K562 (cell line): ENCODE results near the gene IGSF8. TPM values are rescaled to one million over a fixed set of nuclear protein-coding genes. Genes with fewer than 3 reads are reported as not detected.
A peak's percentile ranks its signal among the peaks of the same experiment; 100 is the strongest.

ENCODE experiments used
- BCOR ChIP-seq: fragments of 450-650 bp; IDR thresholded peaks from 2 replicates; pipeline ENCODE4 v1.6.1; 2016
- CTCF ChIP-seq, 3 experiments: IDR thresholded peaks in 2 of 3; conservative IDR thresholded peaks in 1 of 3; 2 replicates each; pipeline ENCODE4 v1.5.1; 2011 to 2012; ENCODE audit warnings: low read length in 3 of 3, mild to moderate bottlenecking in 3 of 3, control low read depth in 2 of 3, improper control_type of control experiment in 1 of 3, inconsistent platforms in 1 of 3, low read depth in 1 of 3, mixed read lengths in 1 of 3, moderate library complexity in 1 of 3; ENCODE audit not compliant: insufficient read depth in 2 of 3
- ELF1 ChIP-seq: fragments of 200-800 bp; sonication (Bioruptor generic); IDR thresholded peaks from 2 replicates; pipeline ENCODE4 v1.6.1; 2016; ENCODE audit warnings: missing genetic modification characterization, missing compliant biosample characterization
- NR2C2 ChIP-seq, 2 experiments: fragments of 200-800 bp in 1 of 2; sonication (Bioruptor generic) in 1 of 2; sonication (generic) in 1 of 2; formaldehyde crosslinking in 1 of 2; IDR thresholded peaks; 2 replicates each; pipeline versions ENCODE4 v1.6.1 to v1.8.0; 2016 to 2022; ENCODE audit warnings: mild to moderate bottlenecking in 1 of 2, missing compliant biosample characterization in 1 of 2, missing genetic modification characterization in 1 of 2, missing genetic modification reagents in 1 of 2
- ZBTB40 ChIP-seq, 2 experiments: fragments of 450-650 bp in 1 of 2; sonication (generic) in 1 of 2; formaldehyde crosslinking in 1 of 2; IDR thresholded peaks; 2 replicates each; pipeline versions ENCODE4 v1.7.1 to v1.9.0; 2016 to 2022; ENCODE audit warnings: inconsistent platforms in 1 of 2, mild to moderate bottlenecking in 1 of 2, missing genetic modification reagents in 1 of 2
- ZBTB5 ChIP-seq: fragments of 450-650 bp; IDR thresholded peaks from 2 replicates; pipeline ENCODE4 v1.6.1; 2017; ENCODE audit warnings: antibody characterized with exemption
- polyA plus RNA-seq, 8 experiments: library from polyadenylated mRNA; depleted of rRNA in 4 of 8; stranded (reverse) in 5 of 8; unstranded in 3 of 8; fragments of >200 nt; fragmentation: Nextera tagmentation in 2 of 8; fragmentation: Illumina TruSeq in 1 of 8; extraction: Ambion mirVana in 2 of 8; extraction: Trizol in 1 of 8; gene quantifications; 2 replicates each; pipeline versions ENCODE4 v1.2.1 to v1.2.3, GENCODE V29; 2011 to 2014; ENCODE audit warnings: inconsistent platforms in 1 of 8, missing spikeins in 1 of 8
- total RNA-seq, 7 experiments: library from RNA; depleted of rRNA in 6 of 7; stranded (reverse); fragments of >200 nt in 6 of 7; fragmentation: Illumina TruSeq in 2 of 7; extraction: Trizol in 2 of 7; gene quantifications; 2 replicates each; pipeline versions ENCODE4 v1.2.1 to v1.2.3, GENCODE V29; 2011 to 2021; ENCODE audit warnings: low replicate concordance in 1 of 7
- TF ChIP-seq, protein P1 (sequence below): IDR thresholded peaks from 2 replicates; pipeline ENCODE4 v1.6.1; 2011; ENCODE audit warnings: borderline replicate concordance, low read depth, mild to moderate bottlenecking, moderate library complexity, low read length; ENCODE audit not compliant: insufficient read depth, poor library complexity, severe bottlenecking

IGSF8 gene
- total and polyA plus RNA-seq, 9 of the 15 experiments (the other 6 are each of a cell fraction or from before 2014, with no cell fraction given) = 0.32 to 11.7 (median 3.2) TPM

- TF ChIP-seq ZBTB40 (IDR thresholded peaks at IDR 0.05) (peak; percentile 55; the same call in 1 of the 2 replicates), ZBTB40 (CRISPR knock-in tag; IDR thresholded peaks at IDR 0.05) (no peak), ZBTB5 (no peak), NR2C2 (CRISPR knock-in tag; IDR thresholded peaks at IDR 0.05) (0 out of 2 replicates have a peak, but pooled peaks have one; percentile 13), NR2C2 (tag; IDR thresholded peaks at IDR 0.05) (no peak), BCOR (peak; percentile 89), CTCF (IDR thresholded peaks at IDR 0.05 in 2 of 3, conservative IDR thresholded peaks at IDR 0.05 in 1 of 3; ENCODE audit: insufficient read depth in 2 of 3, low read depth in 1 of 3, low read length in 3 of 3) (peak; percentile 76 to 90 (median 81)), ELF1 (tag) (peak; percentile 55; the same call in 1 of the 2 replicates)
- TF ChIP-seq, protein P1, sequence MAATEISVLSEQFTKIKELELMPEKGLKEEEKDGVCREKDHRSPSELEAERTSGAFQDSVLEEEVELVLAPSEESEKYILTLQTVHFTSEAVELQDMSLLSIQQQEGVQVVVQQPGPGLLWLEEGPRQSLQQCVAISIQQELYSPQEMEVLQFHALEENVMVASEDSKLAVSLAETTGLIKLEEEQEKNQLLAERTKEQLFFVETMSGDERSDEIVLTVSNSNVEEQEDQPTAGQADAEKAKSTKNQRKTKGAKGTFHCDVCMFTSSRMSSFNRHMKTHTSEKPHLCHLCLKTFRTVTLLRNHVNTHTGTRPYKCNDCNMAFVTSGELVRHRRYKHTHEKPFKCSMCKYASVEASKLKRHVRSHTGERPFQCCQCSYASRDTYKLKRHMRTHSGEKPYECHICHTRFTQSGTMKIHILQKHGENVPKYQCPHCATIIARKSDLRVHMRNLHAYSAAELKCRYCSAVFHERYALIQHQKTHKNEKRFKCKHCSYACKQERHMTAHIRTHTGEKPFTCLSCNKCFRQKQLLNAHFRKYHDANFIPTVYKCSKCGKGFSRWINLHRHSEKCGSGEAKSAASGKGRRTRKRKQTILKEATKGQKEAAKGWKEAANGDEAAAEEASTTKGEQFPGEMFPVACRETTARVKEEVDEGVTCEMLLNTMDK = no peak
Observed at GRCh38 chr1:160046494-160047110, 51.8 kb downstream of the IGSF8 start (continued).
